Measurements from ENCODE around the gene INIP.
"Not testable (repeated sequence)": the region's sequence is repeated elsewhere in the genome, so short reads cannot be mapped to it uniquely, and the experiment has no call there.

The INIP gene

GRCh38 chr9:112734892-112735291, 17.0 kb upstream of the INIP start:
- no peak for DNase-seq (ENCODE audit: low spot score)

DNA sequence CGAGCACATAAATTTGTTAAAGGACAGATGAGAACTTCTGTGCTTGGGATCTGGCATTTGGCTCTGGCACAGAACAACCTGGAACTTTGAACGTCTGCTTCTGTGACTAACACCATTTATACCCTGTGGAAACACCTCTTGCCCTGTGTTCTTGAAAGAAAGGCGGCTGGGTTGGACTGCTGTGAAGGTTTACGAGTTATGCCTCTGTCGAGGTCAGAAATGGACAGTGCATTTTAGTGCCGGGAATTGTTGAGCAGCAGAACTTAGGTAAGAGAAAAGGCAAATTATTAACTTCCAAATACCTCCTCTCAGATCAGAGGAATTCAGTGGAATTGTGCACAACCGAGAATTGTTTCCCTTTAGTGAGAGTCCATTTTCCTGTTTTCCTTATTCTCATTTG, 14.1 kb upstream of the INIP start:
- DNase-seq (ENCODE audit: low spot score): no peak

- no peak for DNase-seq (ENCODE audit: low spot score)
These were observed 10.5 kb upstream of the INIP start for GRCh38 chr9:112728401-112728800.

- no peak for DNase-seq (ENCODE audit: low spot score)
These were observed 8.5 kb upstream of the INIP start for GRCh38 chr9:112726428-112726827.

DNA sequence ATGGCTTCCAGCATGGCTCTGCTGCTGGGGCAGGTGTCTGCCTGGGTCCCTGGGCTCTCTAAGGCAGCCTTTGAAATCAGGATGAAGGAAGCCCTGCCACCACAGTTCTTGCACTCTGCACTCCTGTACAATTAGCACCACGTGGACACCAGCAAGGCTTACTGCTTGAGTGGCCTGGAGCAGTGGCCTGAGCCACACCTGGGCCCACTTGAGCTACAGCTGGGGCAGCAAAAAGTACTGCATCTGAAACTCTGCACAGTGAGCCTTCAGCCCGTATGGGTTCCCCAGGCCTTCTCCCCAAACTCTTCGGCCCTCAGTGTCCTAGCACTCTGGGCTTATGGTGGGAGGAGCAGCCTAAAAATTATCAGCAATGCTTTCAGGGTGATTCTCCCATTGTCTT, 8.0 kb upstream of the INIP start:
- no peak for DNase-seq (ENCODE audit: low spot score)

DNA sequence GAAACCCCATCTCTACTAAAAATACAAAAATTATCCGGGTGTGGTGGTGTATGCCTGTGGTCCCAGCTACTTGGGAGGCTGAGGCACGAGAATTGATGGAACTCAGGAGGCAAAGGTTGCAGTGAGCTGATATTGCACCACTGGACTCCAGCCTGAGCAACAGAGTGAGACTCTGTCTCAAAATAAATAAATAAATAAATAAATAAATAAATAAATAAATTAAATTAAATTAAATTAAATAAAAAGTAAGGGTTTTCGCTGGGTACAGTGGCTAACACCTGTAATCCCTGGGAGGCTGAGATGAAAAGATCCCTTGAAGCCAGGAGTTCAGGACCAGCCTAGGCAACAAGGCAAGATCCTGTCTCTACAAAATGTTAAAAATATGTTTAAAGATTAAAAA, 4.8 kb upstream of the INIP start:
- not testable (repeated sequence) for DNase-seq (ENCODE audit: low spot score)

DNA sequence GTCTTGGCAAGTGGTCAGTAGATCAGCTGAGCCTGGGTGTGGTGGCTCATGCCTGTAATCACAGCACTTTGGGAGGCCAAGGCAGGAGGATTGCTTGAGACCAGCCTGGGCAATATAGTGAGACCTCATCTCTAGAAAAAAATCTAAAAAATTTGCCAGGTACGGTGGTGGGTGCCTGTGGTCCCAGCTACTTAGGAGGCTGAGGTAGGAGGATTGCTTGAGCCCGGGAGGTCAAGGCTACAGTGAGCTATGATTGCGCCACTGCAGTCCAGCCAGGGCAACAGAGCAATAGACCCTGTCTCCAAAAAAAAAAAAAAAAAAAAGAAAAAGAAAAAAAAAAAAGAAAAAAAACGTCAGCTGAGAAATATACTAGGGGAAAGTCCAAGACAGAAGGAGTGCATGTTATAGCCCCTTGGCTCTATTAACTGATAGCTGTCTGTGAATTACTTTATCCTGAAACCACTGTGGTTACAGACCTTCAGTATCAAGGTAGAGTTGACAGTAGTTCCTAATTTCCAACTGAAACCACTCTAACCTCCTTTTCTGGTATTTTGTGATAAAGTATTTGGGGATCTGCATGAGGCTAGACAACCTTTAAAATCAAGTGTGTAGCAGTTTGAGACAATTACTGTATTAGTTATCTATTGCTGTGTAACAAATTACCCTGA, 2.3 kb upstream of the INIP start:
- no peak for DNase-seq (ENCODE audit: low spot score)

DNA sequence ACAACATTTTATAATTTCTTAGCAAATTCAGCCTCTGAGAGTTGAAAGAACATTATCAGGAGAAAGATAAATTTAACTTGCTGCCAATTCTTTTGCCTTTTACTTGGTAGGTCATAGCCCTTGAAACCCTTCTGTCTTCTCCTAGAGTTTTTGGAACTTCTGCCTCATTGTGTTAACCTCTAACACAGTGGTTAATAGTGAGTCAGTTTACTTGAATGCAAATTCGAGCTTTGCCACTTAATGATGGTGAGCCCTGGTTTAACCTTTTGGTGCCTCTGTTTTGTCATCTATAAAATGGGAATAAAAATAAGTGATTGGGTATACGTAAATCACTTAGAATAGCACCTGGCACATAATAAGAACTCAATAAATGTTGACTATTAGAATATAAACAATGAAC, 1.8 kb upstream of the INIP start:
- no peak for DNase-seq (ENCODE audit: low spot score)

DNA sequence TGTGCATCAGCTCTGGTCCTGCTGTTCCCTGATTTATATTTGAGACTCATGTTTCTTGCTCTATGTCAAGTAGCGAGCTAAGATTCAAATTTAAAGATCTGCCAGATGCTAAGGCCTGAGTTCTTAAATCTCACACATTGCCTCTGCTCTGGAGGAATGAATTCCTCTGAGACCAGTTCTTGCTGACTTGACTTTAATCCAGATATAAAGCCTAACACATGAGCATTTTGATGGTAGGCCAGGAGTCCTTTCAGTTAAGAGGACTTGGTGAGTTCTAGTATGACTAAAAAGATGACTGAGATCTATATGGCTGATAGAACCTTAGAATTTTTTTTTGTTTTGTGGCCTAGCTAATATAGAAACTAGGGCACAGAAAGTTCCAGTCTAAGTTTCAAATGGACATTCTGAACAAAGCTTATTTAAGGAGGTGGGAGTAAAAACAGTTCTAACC, 1.3 kb upstream of the INIP start:
- DNase-seq (ENCODE audit: low spot score): no peak

DNA sequence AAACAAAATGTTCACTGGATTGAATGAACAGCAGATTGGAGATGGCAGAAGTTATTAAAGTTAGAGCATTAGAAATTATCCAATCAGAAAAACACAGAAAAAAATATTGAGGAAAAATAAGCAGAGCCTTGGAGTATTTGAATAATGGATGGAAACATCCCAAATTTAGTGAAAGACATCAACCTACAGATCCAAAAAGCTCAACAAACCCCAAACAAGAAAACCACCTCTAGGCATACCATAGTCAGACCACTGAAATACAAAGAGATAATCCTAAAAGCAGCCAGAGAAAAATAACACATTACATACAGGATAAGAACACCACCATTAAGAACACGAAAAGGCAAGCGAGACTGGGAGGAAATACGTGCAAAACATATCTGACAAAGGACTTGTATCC, 5.2 kb downstream of the INIP start:
- DNase-seq (ENCODE audit: low spot score): no peak

- DNase-seq (ENCODE audit: low spot score): peak; percentile 30
These were observed 6.7 kb downstream of the INIP start for GRCh38 chr9:112711050-112711689.

- no peak for DNase-seq (ENCODE audit: low spot score)
These were observed 12.0 kb downstream of the INIP start for GRCh38 chr9:112705768-112706427.

DNA sequence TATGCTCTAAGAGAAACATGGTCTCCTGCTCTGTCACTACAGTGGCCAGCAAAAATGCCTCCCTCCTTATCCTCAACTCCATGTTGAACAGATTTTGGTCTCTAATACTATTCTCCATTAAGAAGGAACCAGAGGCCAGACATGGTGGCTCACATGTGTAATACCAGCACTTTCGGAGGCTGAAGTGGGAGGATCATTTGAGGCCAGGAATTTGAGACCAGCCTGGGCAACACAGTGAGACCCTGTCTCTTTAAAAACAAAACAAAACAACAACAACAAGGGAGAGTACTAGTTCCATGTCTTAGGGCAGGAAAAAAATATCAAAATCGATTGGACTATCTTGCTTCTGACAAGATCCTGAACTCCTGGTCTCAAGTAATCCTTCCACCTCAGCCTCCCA, 14.6 kb downstream of the INIP start:
- DNase-seq (ENCODE audit: low spot score): no peak

- no peak for DNase-seq (ENCODE audit: low spot score)
These were observed 17.8 kb downstream of the INIP start for GRCh38 chr9:112700085-112700484.

GRCh38 chr9:112699230-112699629, 18.7 kb downstream of the INIP start:
- DNase-seq (ENCODE audit: low spot score): no peak

DNA sequence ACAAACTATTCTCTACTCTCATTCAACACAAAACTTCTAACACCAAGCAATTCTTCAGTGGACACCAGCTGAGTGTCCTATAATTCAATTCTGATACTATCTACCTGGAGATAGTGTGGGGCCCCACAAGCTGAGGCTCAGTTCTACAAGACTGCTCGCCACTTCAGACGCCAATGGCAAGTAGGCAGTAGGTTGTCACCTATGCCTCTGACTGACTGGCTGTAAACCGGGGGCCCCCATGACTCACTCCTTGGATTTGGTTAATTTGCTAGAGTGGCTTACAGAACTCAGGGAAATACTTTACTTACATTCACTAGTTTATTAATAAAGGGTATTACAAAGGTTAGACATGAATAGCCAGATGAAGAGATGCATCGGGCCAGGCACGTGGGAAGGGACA, 21.5 kb downstream of the INIP start:
- DNase-seq (ENCODE audit: low spot score): no peak

DNA sequence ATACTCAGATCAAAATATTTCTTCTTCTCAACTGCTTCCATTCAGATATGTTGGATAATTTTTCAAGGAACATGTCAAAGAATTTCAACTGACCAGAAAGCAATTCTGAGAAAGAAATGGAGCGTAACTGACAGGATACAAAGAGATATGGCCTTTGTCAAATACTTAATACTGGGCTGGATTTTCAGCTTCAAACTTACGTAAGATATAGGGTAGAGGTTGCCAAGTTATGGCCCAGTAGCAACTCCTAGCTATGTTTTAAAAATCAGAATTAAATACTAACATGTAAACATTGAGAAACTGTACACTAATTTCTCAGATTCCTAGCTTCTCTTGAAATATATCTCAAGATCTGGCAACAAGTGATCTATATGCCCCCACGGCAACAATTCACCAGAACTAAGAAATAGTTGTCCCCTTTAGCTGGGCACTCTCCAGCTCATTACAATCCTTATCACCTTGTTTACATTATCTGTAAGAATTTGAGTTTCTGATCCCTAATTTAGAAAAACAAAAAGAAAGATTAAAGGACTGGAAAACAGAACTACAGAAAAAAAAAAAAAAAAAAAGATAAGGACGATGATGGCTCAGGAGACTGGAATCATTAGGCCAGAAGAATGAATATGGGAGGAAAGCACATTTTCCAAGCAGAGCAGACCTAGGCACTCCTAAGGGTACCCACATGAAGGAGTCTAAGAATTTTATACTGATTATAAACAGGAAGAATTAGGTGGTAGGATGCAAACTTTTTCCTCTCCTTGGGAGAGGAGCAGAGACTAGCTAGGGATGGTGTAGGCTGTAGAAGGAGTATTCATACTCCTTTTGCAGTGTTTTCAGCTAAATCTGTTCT, 23.0 kb downstream of the INIP start:
- no peak for DNase-seq (ENCODE audit: low spot score)

DNA sequence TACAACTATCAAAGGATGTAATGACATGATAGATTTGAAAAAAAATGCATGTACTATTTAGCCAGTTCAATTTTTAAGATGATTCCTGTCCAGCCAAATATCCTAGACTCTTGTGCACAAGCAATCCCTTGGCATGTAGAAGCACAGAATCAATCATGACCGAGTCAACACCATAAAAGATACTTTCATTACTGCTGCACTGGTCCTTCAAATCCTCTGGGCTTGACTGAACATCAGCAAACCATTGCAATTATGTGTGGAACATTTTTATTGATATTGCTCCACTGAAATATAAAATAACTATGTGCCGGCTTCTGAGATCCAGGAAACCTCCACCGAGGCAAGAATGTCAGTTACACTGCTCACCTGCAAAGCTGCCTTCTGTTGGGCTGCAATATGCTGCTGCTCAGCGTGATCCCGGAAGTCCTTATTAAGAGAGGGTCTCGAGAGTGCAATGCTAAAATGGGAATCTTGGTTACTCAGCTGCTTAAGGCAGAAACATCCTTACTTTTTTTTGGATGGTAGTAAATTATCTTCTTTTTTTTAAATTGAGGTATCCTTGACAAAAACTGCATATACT, 28.7 kb downstream of the INIP start:
- no peak for DNase-seq (ENCODE audit: low spot score)

DNA sequence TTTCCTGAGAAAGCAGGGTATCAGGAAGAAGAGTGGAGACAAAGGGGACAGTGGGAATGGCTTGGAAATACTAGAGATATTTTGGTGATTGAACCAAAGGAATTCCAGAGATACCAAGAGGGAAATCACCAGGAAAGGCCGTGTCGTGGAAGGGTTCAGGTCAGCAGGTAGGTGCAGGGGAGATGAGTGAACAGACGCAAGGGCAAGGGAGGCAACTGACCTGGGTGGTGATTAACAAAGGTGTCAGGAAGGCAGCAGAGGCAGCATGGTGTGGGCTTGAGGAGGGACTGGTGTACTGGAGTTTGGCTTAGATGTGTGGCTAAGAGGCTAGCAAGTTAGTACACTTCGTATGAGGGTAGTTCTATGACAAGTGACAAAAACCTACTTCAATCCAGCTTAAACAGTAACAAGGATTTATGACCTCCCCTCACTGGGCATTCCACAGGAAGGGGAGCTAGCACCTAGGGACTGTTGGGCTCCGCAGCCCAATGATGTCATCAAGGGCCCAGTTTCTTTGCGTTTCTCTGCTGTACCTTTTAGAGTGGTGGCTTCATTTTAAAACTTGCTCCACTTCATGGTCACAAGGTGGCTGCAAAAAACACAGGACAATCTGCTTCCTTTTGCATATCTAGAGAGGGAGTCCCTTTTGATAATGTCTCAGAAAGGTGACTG, 37.0 kb downstream of the INIP start:
- no peak for DNase-seq (ENCODE audit: low spot score)

DNA sequence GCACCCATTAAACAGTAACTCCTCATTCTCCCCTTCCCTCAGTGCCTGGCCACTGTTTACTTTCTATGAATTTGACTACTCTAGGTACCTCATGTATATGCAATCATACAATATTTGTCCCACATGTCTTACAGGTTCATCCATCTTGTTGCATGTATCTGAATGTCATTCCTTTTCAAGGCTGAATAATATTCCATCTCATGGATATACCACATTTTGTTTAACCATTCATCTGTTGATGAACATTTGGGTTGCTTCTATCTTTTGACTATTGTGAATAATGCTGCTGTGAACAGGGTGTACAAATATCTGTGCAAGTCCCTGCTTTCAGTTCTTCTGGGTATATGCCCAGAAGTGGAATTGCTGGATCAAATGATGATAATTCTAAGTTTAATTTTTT, 40.9 kb downstream of the INIP start:
- no peak for DNase-seq (ENCODE audit: low spot score)

DNA sequence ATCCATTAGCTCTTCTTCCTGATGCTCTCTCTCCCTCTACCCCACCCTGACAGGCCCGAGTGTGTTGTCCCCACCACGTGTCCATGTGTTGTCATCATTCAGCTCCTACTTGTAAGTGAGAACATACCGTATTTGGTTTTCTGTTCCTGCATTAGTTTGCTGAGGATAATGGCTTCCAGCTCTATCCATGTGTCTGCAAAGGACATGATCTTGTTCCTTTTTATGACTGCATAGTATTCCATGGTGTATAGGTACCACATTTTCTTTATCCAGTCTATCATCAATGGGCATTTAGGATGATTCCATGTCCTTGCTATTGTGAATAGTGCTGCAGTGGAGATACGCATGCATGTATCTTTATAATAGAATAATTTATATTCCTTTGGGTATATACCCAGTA, 44.7 kb downstream of the INIP start:
- not testable (repeated sequence) for DNase-seq (ENCODE audit: low spot score)

All from hepatic stellate cell (primary cell).